HCT116 (cell line): ENCODE data around the gene ADAMTS15. TPM values are rescaled to one million over a fixed set of nuclear protein-coding genes. Genes with fewer than 3 reads are reported as not detected.

Experiments used
- ATAC-seq: fragments of 200-7000 bp; cut with Tn5 transposase; 2 replicates; pipeline ENCODE4 v1.9.1; 2020; ENCODE audit warnings: mild to moderate bottlenecking, moderate library complexity
- BruUV-seq: library from RNA; stranded (reverse); fragments of 400-500 nt; replicated peaks from 2 replicates; lab custom pipeline; 2021; lab: Mats Ljungman, UMichigan
- CTCF ChIA-PET: fragments of 300-600 bp; sonication (Branson Sonifier 250); formaldehyde crosslinking; loops from one replicate; lab custom pipeline; 2021; ENCODE audit warnings: antibody characterized with exemption; lab: Charles Lee
- POLR2A ChIA-PET: fragments of 300-600, 350-600 bp; sonication (Branson Sonifier 250); formaldehyde crosslinking; loops from one replicate; lab custom pipeline; 2021; ENCODE audit warnings: antibody characterized with exemption; lab: Charles Lee
- RAD21 ChIA-PET, 2 experiments: fragments of 300-600 bp; sonication (Branson Sonifier 250); formaldehyde crosslinking; loops; one replicate each; lab custom pipeline; 2023; ENCODE audit warnings: low total read pairs in 2 of 2; ENCODE audit not compliant: uncharacterized antibody in 2 of 2, unreplicated experiment in 2 of 2, low non-redundant PET in 1 of 2; lab: Charles Lee
- DNase-seq: peaks from one replicate; pipeline ENCODE4 v3.0.0-alpha.2; 2010; ENCODE audit warnings: low read depth, low spot score
- H2AFZ ChIP-seq: fragments of 200-600 bp; shearing (Covaris generic), sonication (generic); 2 replicates; pipeline ENCODE4 v1.6.1; 2017; ENCODE audit warnings: low read depth, mixed run types, mixed read lengths, antibody characterized with exemption, low read length; ENCODE audit not compliant: poor library complexity, severe bottlenecking
- H3K27ac ChIP-seq: 2 replicates; pipeline ENCODE4 v1.5.1; 2012; ENCODE audit warnings: low read depth, low read length
- H3K27me3 ChIP-seq: fragments of 200-600 bp; sonication (generic); 2 replicates; pipeline ENCODE4 v1.6.1; 2016; ENCODE audit warnings: mixed run types, low read length, mixed read lengths; ENCODE audit not compliant: insufficient read depth
- H3K36me3 ChIP-seq, 2 experiments: fragments of 200-500 bp in 1 of 2; fragments of 200-600 bp in 1 of 2; sonication (Bioruptor generic) in 1 of 2; sonication (generic) in 1 of 2; 2 replicates each; pipeline versions ENCODE4 v1.5.1 to v1.6.1; 2014 to 2016; ENCODE audit warnings: low read length in 2 of 2, inconsistent platforms in 1 of 2, mixed read lengths in 1 of 2, mixed run types in 1 of 2; ENCODE audit not compliant: insufficient read depth in 2 of 2, control insufficient read depth in 1 of 2
- H3K4me1 ChIP-seq, 2 experiments: fragments of 200-600 bp in 1 of 2; sonication (generic) in 1 of 2; 2 replicates each; pipeline versions ENCODE4 v1.5.1 to v1.6.1; 2012 to 2017; ENCODE audit warnings: low read length in 2 of 2, inconsistent platforms in 1 of 2, mild to moderate bottlenecking in 1 of 2, mixed read lengths in 1 of 2, mixed run types in 1 of 2, moderate library complexity in 1 of 2; ENCODE audit not compliant: insufficient read depth in 2 of 2, control insufficient read depth in 1 of 2
- H3K4me2 ChIP-seq: fragments of 200-600 bp; sonication (generic); 2 replicates; pipeline ENCODE4 v1.6.1; 2017; ENCODE audit warnings: mixed run types, low read length, mixed read lengths
- H3K4me3 ChIP-seq, 2 experiments: fragments of 200-600 bp in 1 of 2; sonication (generic) in 1 of 2; replicated peaks in 1 of 2; 2 replicates each; pipeline ENCODE4 v1.5.1; 2011 to 2016; ENCODE audit warnings: low read length in 2 of 2, control low read depth in 1 of 2, low read depth in 1 of 2, mild to moderate bottlenecking in 1 of 2, mixed read lengths in 1 of 2, mixed run types in 1 of 2
- H3K79me2 ChIP-seq: fragments of 200-600 bp; sonication (generic); 2 replicates; pipeline ENCODE4 v1.6.1; 2017; ENCODE audit warnings: mild to moderate bottlenecking, mixed run types, low read length, moderate library complexity, mixed read lengths; ENCODE audit not compliant: insufficient read depth
- H3K9ac ChIP-seq: fragments of 200-600 bp; sonication (generic); 2 replicates; pipeline ENCODE4 v1.6.1; 2016; ENCODE audit warnings: low read length, mixed read lengths
- H3K9me2 ChIP-seq: fragments of 200-600 bp; sonication (generic), shearing (Covaris generic); 2 replicates; pipeline ENCODE4 v1.6.1; 2017; ENCODE audit warnings: mixed run types, mild to moderate bottlenecking, moderate library complexity; ENCODE audit not compliant: insufficient read depth
- H3K9me3 ChIP-seq, 2 experiments: fragments of 200-500 bp in 1 of 2; fragments of 200-600 bp in 1 of 2; sonication (Bioruptor generic) in 1 of 2; sonication (generic) in 1 of 2; 2 replicates each; pipeline ENCODE4 v1.6.1; 2014 to 2017; ENCODE audit warnings: low read length in 2 of 2, mixed read lengths in 2 of 2, inconsistent platforms in 1 of 2, low read depth in 1 of 2, mild to moderate bottlenecking in 1 of 2, mixed run types in 1 of 2, moderate library complexity in 1 of 2; ENCODE audit not compliant: control insufficient read depth in 1 of 2, insufficient read depth in 1 of 2
- H4K20me1 ChIP-seq: fragments of 200-600 bp; sonication (generic), shearing (Covaris generic); 2 replicates; pipeline ENCODE4 v1.6.1; 2017; ENCODE audit warnings: mixed run types, mild to moderate bottlenecking, moderate library complexity; ENCODE audit not compliant: insufficient read depth
- CEBPB ChIP-seq: IDR thresholded peaks from 2 replicates; pipeline ENCODE4 v1.6.1; 2012; ENCODE audit warnings: low read depth
- JUND ChIP-seq: IDR thresholded peaks from 2 replicates; pipeline ENCODE4 v1.6.1; 2012
- MAX ChIP-seq: IDR thresholded peaks from 2 replicates; pipeline ENCODE4 v1.6.1; 2012
- REST ChIP-seq: IDR thresholded peaks from 2 replicates; pipeline ENCODE4 v1.6.1; 2012; ENCODE audit warnings: low read depth
- SIN3A ChIP-seq: IDR thresholded peaks from 2 replicates; pipeline ENCODE4 v1.6.1; 2012; ENCODE audit warnings: low read depth
- ZNF274 ChIP-seq: fragments of 200-500 bp; sonication (Bioruptor generic); IDR thresholded peaks from 2 replicates; pipeline ENCODE4 v1.6.1; 2014; ENCODE audit warnings: mild to moderate bottlenecking, low read depth, low read length, inconsistent platforms
- intact Hi-C: fragments of 100-400 bp; cut with micrococcal nuclease; formaldehyde crosslinking; loops from 2 replicates; pipeline ENCODE4 v1.10.0; 2022
- total RNA-seq: library from RNA; stranded (reverse); gene quantifications from one replicate; pipeline ENCODE4 v1.2.1, GENCODE V29; 2021; ENCODE audit not compliant: unreplicated experiment

Gene ADAMTS15
- total RNA-seq, 1 experiment from 2014 or later, result 0.44 TPM

- no peak overlapping the region for H2AFZ ChIP-seq
- no peak overlapping the region for H3K4me3 ChIP-seq
- CTCF ChIA-PET, result no interaction called here
- H3K4me2 ChIP-seq, result no peak overlapping the region
- H3K36me3 ChIP-seq, result no peaks in the 10 kb centered on the region
- H3K4me1 ChIP-seq, result peaks cover 2 to 11% of the 10 kb centered on the region in 2 experiments; a peak in 3 of 4 replicates
- H3K9me2 ChIP-seq, result no peaks in the 10 kb centered on the region
- no peak overlapping the region for H3K27ac ChIP-seq
- RAD21 ChIA-PET, result no interaction called here
- no peaks in the 10 kb centered on the region for H3K27me3 ChIP-seq
- no peak overlapping the region for H3K9ac ChIP-seq
- H3K9me3 ChIP-seq, result no peaks in the 10 kb centered on the region
- POLR2A ChIA-PET, result no interaction called here
- ATAC-seq (no peak), DNase-seq (no peak)
- intact Hi-C loops, result no loop called here
- H3K79me2 ChIP-seq, result no peaks in the 10 kb centered on the region
- TF ChIP-seq REST, result no peak
- no peak for TF ChIP-seq JUND
- no peak for TF ChIP-seq ZNF274
- no peak for TF ChIP-seq SIN3A
- TF ChIP-seq MAX, result no peak
- TF ChIP-seq CEBPB, result no peak
- BruUV-seq, result no TSS peak
- no peaks in the 10 kb centered on the region for H4K20me1 ChIP-seq
Measured at GRCh38 chr11:130518164-130518680, 69.8 kb downstream of the ADAMTS15 start.
